ENCODE data around the gene AP1B1.

AP1B1 gene

GRCh38 chr22:29309332-29310064 is 78.9 kb downstream of the AP1B1 start:
- Histone ChIP-seq H3K9me3 (ENCODE audit: low read length) (no peaks in the 10 kb centered on the region), H3K36me3 (ENCODE audit: insufficient read depth, low read length) (no peaks in the 10 kb centered on the region), H3K27me3 (ENCODE audit: control insufficient read depth in 1 of 2, insufficient read depth in 2 of 2, low read length in 2 of 2) (peaks cover 11 to 13% of the 10 kb centered on the region in 2 donors), H3K27ac (ENCODE audit: low read depth, low read length) (peak overlapping the region; percentile 59), H3K9ac (ENCODE audit: low read length) (peak overlapping the region; percentile 19), H3K4me3 (ENCODE audit: low read depth in 1 of 2, low read length in 2 of 2) (peak overlapping the region in 1 of 2 donors; percentile 19), H3K4me1 (ENCODE audit: insufficient read depth, low read length) (peaks cover 57% of the 10 kb centered on the region)

GRCh38 chr22:29308791-29309262 is 79.5 kb downstream of the AP1B1 start:
- Histone ChIP-seq H3K9me3 (ENCODE audit: low read length) (no peaks in the 10 kb centered on the region), H3K4me3 (ENCODE audit: low read depth in 1 of 2, low read length in 2 of 2) (peak overlapping the region in 1 of 2 donors; percentile 19), H3K36me3 (ENCODE audit: insufficient read depth, low read length) (no peaks in the 10 kb centered on the region), H3K9ac (ENCODE audit: low read length) (peak overlapping the region; percentile 19), H3K27me3 (ENCODE audit: control insufficient read depth in 1 of 2, insufficient read depth in 2 of 2, low read length in 2 of 2) (peaks cover 4 to 6% of the 10 kb centered on the region in 2 donors), H3K27ac (ENCODE audit: low read depth, low read length) (peak overlapping the region; percentile 59), H3K4me1 (ENCODE audit: insufficient read depth, low read length) (peaks cover 50% of the 10 kb centered on the region)

GRCh38 chr22:29308148-29308790 is 80.1 kb downstream of the AP1B1 start:
- Histone ChIP-seq H3K9ac (ENCODE audit: low read length) (peak overlapping the region; percentile 19), H3K4me3 (ENCODE audit: low read depth in 1 of 2, low read length in 2 of 2) (peak overlapping the region in 1 of 2 donors; percentile 88), H3K36me3 (ENCODE audit: insufficient read depth, low read length) (no peaks in the 10 kb centered on the region), H3K27me3 (ENCODE audit: control insufficient read depth in 1 of 2, insufficient read depth in 2 of 2, low read length in 2 of 2) (peaks cover 0 to under 1% of the 10 kb centered on the region in 2 donors), H3K27ac (ENCODE audit: low read depth, low read length) (peak overlapping the region; percentile 59), H3K4me1 (ENCODE audit: insufficient read depth, low read length) (peaks cover 49% of the 10 kb centered on the region), H3K9me3 (ENCODE audit: low read length) (no peaks in the 10 kb centered on the region)

GRCh38 chr22:29307596-29308147 is 80.7 kb downstream of the AP1B1 start:
- H3K9me3 ChIP-seq (ENCODE audit: low read length) = no peaks in the 10 kb centered on the region
- H3K4me1 ChIP-seq (ENCODE audit: insufficient read depth, low read length) = peaks cover 55% of the 10 kb centered on the region
- no peaks in the 10 kb centered on the region for H3K27me3 ChIP-seq (ENCODE audit: control insufficient read depth in 1 of 2, insufficient read depth in 2 of 2, low read length in 2 of 2)
- peak overlapping the region; percentile 88 to 96 for H3K4me3 ChIP-seq (ENCODE audit: low read depth in 1 of 2, low read length in 2 of 2)
- no peaks in the 10 kb centered on the region for H3K36me3 ChIP-seq (ENCODE audit: insufficient read depth, low read length)
- H3K27ac ChIP-seq (ENCODE audit: low read depth, low read length) = peak overlapping the region; percentile 86
- peak overlapping the region; percentile 65 for H3K9ac ChIP-seq (ENCODE audit: low read length)

- Histone ChIP-seq H3K27me3 (ENCODE audit: control insufficient read depth in 1 of 2, insufficient read depth in 2 of 2, low read length in 2 of 2) (no peaks in the 10 kb centered on the region), H3K27ac (ENCODE audit: low read depth, low read length) (peak overlapping the region; percentile 86), H3K4me1 (ENCODE audit: insufficient read depth, low read length) (peaks cover 59% of the 10 kb centered on the region), H3K36me3 (ENCODE audit: insufficient read depth, low read length) (no peaks in the 10 kb centered on the region), H3K9ac (ENCODE audit: low read length) (peak overlapping the region; percentile 65), H3K9me3 (ENCODE audit: low read length) (no peaks in the 10 kb centered on the region), H3K4me3 (ENCODE audit: low read depth in 1 of 2, low read length in 2 of 2) (peak overlapping the region; percentile 88 to 96)
Measured at GRCh38 chr22:29306835-29307595, 81.4 kb downstream of the AP1B1 start.

DNA sequence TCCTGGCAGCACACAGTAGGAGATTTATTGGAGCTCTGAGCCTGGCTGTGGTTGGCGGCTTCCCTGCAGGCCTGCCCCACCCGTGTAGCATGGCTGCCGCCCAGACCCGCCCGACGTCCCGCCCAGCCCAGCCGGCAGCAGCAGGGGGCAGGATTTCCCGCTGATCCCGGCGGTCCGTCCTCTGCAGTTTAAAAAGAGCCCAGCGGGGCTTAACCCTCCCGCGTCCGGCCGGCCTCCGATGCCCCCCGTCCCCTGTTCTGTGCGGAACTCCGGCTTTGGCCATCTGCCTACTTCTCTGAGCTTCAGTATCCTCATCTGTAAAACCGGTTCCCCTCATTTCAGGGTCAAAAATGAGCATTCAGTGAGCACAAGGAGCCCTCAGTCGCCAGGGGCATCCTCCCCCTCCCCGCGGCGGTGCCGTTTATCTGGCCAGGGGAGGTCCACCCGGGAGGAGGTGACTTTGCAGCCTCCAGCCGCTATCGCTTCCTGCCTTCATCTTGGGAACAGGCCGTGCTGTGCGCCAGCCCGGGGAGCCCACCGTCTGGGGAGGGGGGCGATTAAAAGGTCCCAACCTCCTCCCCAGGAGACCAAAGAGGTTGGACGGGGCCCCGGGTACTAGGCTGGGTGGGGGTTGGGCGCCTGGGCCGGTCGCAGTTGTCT is 82.1 kb downstream of the AP1B1 start, which contains the start of gene GAS2L1:
TSS of gene GAS2L1 (plus strand) at position 476 of the 660 bp plus-strand sequence. CDS start 1,456 bp downstream, outside the sequence.
- Histone ChIP-seq H3K4me1 (ENCODE audit: insufficient read depth, low read length) (peaks cover 54% of the 10 kb centered on the region), H3K27me3 (ENCODE audit: control insufficient read depth in 1 of 2, insufficient read depth in 2 of 2, low read length in 2 of 2) (no peaks in the 10 kb centered on the region), H3K27ac (ENCODE audit: low read depth, low read length) (peak within 1 kb of the TSS; percentile 86)

DNA sequence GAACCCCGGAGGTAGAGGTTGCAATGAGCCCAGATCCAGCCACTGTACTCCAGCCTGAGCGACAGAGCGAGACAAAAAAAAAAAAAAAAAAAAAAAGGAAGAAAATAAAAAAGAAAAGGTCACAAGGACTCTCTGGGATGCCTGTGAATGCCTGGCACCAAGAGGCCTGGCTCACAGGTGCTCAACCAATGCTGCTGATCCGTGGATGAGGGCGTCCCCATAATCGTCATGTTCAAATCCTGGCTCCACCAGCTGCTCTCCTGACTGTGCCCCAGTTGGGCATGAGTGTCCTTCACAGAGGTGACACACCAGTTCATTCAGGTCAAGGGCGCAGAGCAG is 82.6 kb downstream of the AP1B1 start:
- no peak overlapping the region for H3K9ac ChIP-seq (ENCODE audit: low read length)
- no peak overlapping the region for H3K4me3 ChIP-seq (ENCODE audit: low read depth in 1 of 2, low read length in 2 of 2)
- peaks cover 49% of the 10 kb centered on the region for H3K4me1 ChIP-seq (ENCODE audit: insufficient read depth, low read length)
- H3K27me3 ChIP-seq (ENCODE audit: control insufficient read depth in 1 of 2, insufficient read depth in 2 of 2, low read length in 2 of 2) = no peaks in the 10 kb centered on the region
- H3K36me3 ChIP-seq (ENCODE audit: insufficient read depth, low read length) = peaks cover 8% of the 10 kb centered on the region
- H3K27ac ChIP-seq (ENCODE audit: low read depth, low read length) = peak overlapping the region; percentile 86
- no peaks in the 10 kb centered on the region for H3K9me3 ChIP-seq (ENCODE audit: low read length)

More for the DNA sequence above, 82.1 kb downstream of the AP1B1 start, which contains the start of gene GAS2L1:
- H3K9ac ChIP-seq (ENCODE audit: low read length) = peak within 1 kb of the TSS; percentile 65
- no peaks in the 10 kb centered on the region for H3K9me3 ChIP-seq (ENCODE audit: low read length)
- peaks cover 3% of the 10 kb centered on the region for H3K36me3 ChIP-seq (ENCODE audit: insufficient read depth, low read length)
- peak within 1 kb of the TSS; percentile 88 to 96 for H3K4me3 ChIP-seq (ENCODE audit: low read depth in 1 of 2, low read length in 2 of 2)

- no peaks in the 10 kb centered on the region for H3K27me3 ChIP-seq (ENCODE audit: control insufficient read depth in 1 of 2, insufficient read depth in 2 of 2, low read length in 2 of 2)
- H3K36me3 ChIP-seq (ENCODE audit: insufficient read depth, low read length) = peaks cover 31% of the 10 kb centered on the region
- H3K27ac ChIP-seq (ENCODE audit: low read depth, low read length) = no peak overlapping the region
- no peak overlapping the region for H3K4me3 ChIP-seq (ENCODE audit: low read depth in 1 of 2, low read length in 2 of 2)
- no peak overlapping the region for H3K9ac ChIP-seq (ENCODE audit: low read length)
- H3K9me3 ChIP-seq (ENCODE audit: low read length) = no peaks in the 10 kb centered on the region
- peaks cover 22% of the 10 kb centered on the region for H3K4me1 ChIP-seq (ENCODE audit: insufficient read depth, low read length)
Measured at GRCh38 chr22:29302681-29303465, 85.5 kb downstream of the AP1B1 start.

GRCh38 chr22:29302402-29302680 is 86.0 kb downstream of the AP1B1 start:
- Histone ChIP-seq H3K4me1 (ENCODE audit: insufficient read depth, low read length) (peaks cover 17% of the 10 kb centered on the region), H3K9ac (ENCODE audit: low read length) (no peak overlapping the region), H3K9me3 (ENCODE audit: low read length) (no peaks in the 10 kb centered on the region), H3K36me3 (ENCODE audit: insufficient read depth, low read length) (peaks cover 37% of the 10 kb centered on the region), H3K27me3 (ENCODE audit: control insufficient read depth in 1 of 2, insufficient read depth in 2 of 2, low read length in 2 of 2) (no peaks in the 10 kb centered on the region), H3K4me3 (ENCODE audit: low read depth in 1 of 2, low read length in 2 of 2) (no peak overlapping the region), H3K27ac (ENCODE audit: low read depth, low read length) (no peak overlapping the region)

DNA sequence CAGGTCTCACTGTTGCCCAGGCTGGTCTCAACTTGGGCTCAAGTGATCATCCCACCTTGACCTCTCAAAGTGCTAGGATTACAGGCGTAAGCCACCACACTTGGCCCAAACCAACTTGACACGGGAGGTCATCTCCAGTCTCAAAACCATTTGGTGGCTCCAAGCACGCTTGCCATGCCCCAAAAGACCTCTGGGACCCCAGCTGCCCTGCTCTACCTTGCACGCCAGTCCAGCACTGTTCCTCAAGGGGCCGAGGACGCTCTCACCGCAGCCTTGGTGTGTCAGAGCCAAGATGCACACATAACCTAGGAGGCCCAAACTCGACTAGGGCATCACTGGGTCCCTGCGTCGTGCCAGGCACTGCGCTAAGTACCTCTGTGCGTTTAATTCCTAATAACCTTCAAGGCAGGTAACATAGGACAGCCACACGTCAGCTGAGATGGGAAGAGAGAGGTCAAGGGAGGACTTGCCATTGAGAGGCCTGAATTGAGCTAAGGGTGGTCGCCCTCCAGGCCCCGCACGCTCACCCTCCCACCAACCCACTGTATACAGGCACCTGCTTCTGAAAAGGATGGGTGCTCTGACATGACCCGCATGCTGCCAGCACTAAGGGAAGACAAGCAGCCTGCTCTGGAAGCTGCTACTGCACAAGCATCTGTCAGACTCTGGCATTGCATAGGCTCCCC is 86.5 kb downstream of the AP1B1 start:
- peaks cover 41% of the 10 kb centered on the region for H3K36me3 ChIP-seq (ENCODE audit: insufficient read depth, low read length)
- H3K4me1 ChIP-seq (ENCODE audit: insufficient read depth, low read length) = peaks cover 16% of the 10 kb centered on the region
- H3K4me3 ChIP-seq (ENCODE audit: low read depth in 1 of 2, low read length in 2 of 2) = no peak overlapping the region
- H3K9me3 ChIP-seq (ENCODE audit: low read length) = no peaks in the 10 kb centered on the region
- no peak overlapping the region for H3K9ac ChIP-seq (ENCODE audit: low read length)
- no peak overlapping the region for H3K27ac ChIP-seq (ENCODE audit: low read depth, low read length)
- H3K27me3 ChIP-seq (ENCODE audit: control insufficient read depth in 1 of 2, insufficient read depth in 2 of 2, low read length in 2 of 2) = no peaks in the 10 kb centered on the region

Measured in muscle layer of colon (tissue), 2 donors.